Measurements from ENCODE around the gene FRY.

The FRY gene

GRCh38 chr13:32080328-32080744 lies 48.8 kb downstream of the FRY start:
- DNase-seq: no peak
- Histone ChIP-seq H3K27ac (no peak overlapping the region), H3K27me3 (replicated peaks) (no peaks in the 10 kb centered on the region), H3K4me3 (ENCODE audit: low read depth, low read length) (no peak overlapping the region), H3K36me3 (replicated peaks) (no peaks in the 10 kb centered on the region)
- TF ChIP-seq CTCF (IDR thresholded peaks at IDR 0.05; ENCODE audit: low read depth, low read length, missing control alignments): no peak
- in situ Hi-C loops (cut with HindIII; ENCODE audit: low pct_ligation_motif_present, low sequenced_read_pairs): no loop called here

GRCh38 chr13:32081591-32081990 lies 50.0 kb downstream of the FRY start:
- TF ChIP-seq CTCF (IDR thresholded peaks at IDR 0.05; ENCODE audit: low read depth, low read length, missing control alignments): no peak
- DNase-seq: no peak
- Histone ChIP-seq H3K36me3 (replicated peaks) (no peaks in the 10 kb centered on the region), H3K27ac (no peak overlapping the region), H3K4me3 (ENCODE audit: low read depth, low read length) (no peak overlapping the region), H3K27me3 (replicated peaks) (no peaks in the 10 kb centered on the region)
- in situ Hi-C loops (cut with HindIII; ENCODE audit: low pct_ligation_motif_present, low sequenced_read_pairs): no loop called here

GRCh38 chr13:32086366-32086765 lies 54.8 kb downstream of the FRY start:
- H3K27me3 ChIP-seq (replicated peaks): no peaks in the 10 kb centered on the region
- no peaks in the 10 kb centered on the region for H3K36me3 ChIP-seq (replicated peaks)
- H3K4me3 ChIP-seq (ENCODE audit: low read depth, low read length): no peak overlapping the region
- no peak for TF ChIP-seq CTCF (IDR thresholded peaks at IDR 0.05; ENCODE audit: low read depth, low read length, missing control alignments)
- in situ Hi-C loops (cut with HindIII; ENCODE audit: low pct_ligation_motif_present, low sequenced_read_pairs): no loop called here
- no peak for DNase-seq
- H3K27ac ChIP-seq: no peak overlapping the region

GRCh38 chr13:32086791-32087441 lies 55.3 kb downstream of the FRY start:
- DNase-seq: no peak
- Histone ChIP-seq H3K27me3 (replicated peaks) (no peaks in the 10 kb centered on the region), H3K36me3 (replicated peaks) (no peaks in the 10 kb centered on the region), H3K27ac (no peak overlapping the region), H3K4me3 (ENCODE audit: low read depth, low read length) (no peak overlapping the region)
- in situ Hi-C loops (cut with HindIII; ENCODE audit: low pct_ligation_motif_present, low sequenced_read_pairs): no loop called here
- no peak for TF ChIP-seq CTCF (IDR thresholded peaks at IDR 0.05; ENCODE audit: low read depth, low read length, missing control alignments)

GRCh38 chr13:32087955-32088747 lies 56.6 kb downstream of the FRY start:
- no peak overlapping the region for H3K4me3 ChIP-seq (ENCODE audit: low read depth, low read length)
- H3K36me3 ChIP-seq (replicated peaks): no peaks in the 10 kb centered on the region
- TF ChIP-seq CTCF (IDR thresholded peaks at IDR 0.05; ENCODE audit: low read depth, low read length, missing control alignments): no peak
- no peak overlapping the region for H3K27ac ChIP-seq
- in situ Hi-C loops (cut with HindIII; ENCODE audit: low pct_ligation_motif_present, low sequenced_read_pairs): no loop called here
- H3K27me3 ChIP-seq (replicated peaks): no peaks in the 10 kb centered on the region
- no peak for DNase-seq
